Heart left ventricle (tissue), 13 donors: Measurements from ENCODE around the gene EIF4G3.

Experiments
- POLR2A ChIP-seq, 2 donors: fragments of 450-650 bp; IDR thresholded peaks; one replicate each; pipeline ENCODE4 v1.6.1; 2017; ENCODE audit warnings: antibody characterized with exemption in 2 of 2, mild to moderate bottlenecking in 2 of 2, moderate library complexity in 2 of 2
- TF ChIP-seq, protein P1 (sequence below), 12 donors: fragments of 200-600 bp; sonication (generic) in 4 of 12; IDR thresholded peaks; one replicate each; pipeline versions ENCODE4 v1.5.0 to v1.8.0; 2018 to 2022; ENCODE audit warnings: antibody characterized with exemption in 12 of 12, mild to moderate bottlenecking in 5 of 12
- donor health status: ischemic (EF 13 %, LVEDD 7.1; RV severe dilation, severe dysfunction).
- donor health status: DM: no; HTN: yes; CAD: no.
- donor health status: DM: no; HTN: no; CAD: no.
- donor health status: ischemic (EF 25% LVEDD 6.9; RV normal size, moderate dysfunction).
- donor health status: ischemic (EF 25% LVEDD 5.7; RV mildly dilated, moderate dysfunction).
- donor health status: ischemic (EF 35%, LVEDD 5.7; RV mildly dilated, moderate dysfunction).
- donor health status: nonischemic (EF 11% LVEDD 7.7; RV severe dilation, severe dysfunction).
- donor health status: DM: yes; HTN: yes; CAD: no.
- donor health status: PGD.
- donor health status: ischemic (EF 29% LVEDD 5.4; RV normal size, mild dysfunction).
- donor health status: nonischemic (EF 23%, LVEDD 6.1; RV moderate dilation, normal function).

DNA sequence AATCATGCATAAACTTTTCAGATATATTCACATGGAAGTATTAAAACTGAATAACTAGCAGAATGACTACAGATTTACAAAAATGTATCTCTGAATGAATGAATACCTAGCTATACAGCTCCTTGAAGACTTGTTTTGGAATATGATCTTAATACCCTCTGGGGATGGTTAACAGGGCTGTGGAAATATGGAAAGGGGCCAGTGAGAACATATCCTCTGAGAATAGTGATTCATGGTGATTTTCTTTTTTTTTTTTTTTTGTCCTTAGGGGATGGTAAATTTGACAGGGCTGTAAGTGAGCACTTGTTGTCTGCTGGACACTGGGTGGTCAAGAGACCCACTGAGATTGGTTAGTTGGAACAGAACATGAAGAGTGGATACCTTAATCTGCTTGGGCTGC lies 308.9 kb downstream of the EIF4G3 start:
- TF ChIP-seq, protein P1, sequence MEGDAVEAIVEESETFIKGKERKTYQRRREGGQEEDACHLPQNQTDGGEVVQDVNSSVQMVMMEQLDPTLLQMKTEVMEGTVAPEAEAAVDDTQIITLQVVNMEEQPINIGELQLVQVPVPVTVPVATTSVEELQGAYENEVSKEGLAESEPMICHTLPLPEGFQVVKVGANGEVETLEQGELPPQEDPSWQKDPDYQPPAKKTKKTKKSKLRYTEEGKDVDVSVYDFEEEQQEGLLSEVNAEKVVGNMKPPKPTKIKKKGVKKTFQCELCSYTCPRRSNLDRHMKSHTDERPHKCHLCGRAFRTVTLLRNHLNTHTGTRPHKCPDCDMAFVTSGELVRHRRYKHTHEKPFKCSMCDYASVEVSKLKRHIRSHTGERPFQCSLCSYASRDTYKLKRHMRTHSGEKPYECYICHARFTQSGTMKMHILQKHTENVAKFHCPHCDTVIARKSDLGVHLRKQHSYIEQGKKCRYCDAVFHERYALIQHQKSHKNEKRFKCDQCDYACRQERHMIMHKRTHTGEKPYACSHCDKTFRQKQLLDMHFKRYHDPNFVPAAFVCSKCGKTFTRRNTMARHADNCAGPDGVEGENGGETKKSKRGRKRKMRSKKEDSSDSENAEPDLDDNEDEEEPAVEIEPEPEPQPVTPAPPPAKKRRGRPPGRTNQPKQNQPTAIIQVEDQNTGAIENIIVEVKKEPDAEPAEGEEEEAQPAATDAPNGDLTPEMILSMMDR (IDR thresholded peaks at IDR 0.05) = no peak
- no peak for TF ChIP-seq POLR2A (IDR thresholded peaks at IDR 0.05)
